ENCODE data around the gene NELFCD. TPM values are rescaled to one million over a fixed set of nuclear protein-coding genes. Genes with fewer than 3 reads are reported as not detected.
A peak's percentile ranks its signal among the peaks of the same experiment; 100 is the strongest.
"Not testable (repeated sequence)": the region's sequence is repeated elsewhere in the genome, so short reads cannot be mapped to it uniquely, and the experiment has no call there.

Gene NELFCD
- total RNA-seq, 2 donors from 2014 or later = 47.1 to 64.4 TPM

DNA sequence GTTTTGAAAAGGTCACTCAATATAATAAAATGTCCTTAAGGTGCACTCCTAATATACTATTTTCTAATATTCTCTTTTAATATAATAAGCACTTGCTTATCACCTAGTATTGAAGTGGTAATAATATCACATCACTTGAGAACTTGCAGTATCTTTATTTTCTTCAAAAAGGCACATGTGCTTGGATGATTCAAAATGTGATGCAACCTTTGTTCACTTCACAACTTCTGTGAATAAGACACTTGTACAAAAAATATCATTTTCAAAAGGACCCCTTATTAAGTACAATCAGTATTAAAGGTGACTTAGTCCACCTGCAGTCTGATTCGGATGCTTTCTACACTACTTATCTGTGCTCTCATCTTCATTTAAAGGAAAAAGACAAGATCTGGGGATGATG lies 58.2 kb downstream of the NELFCD start:
- Histone ChIP-seq H3K4me3 (no peak overlapping the region), H3K4me1 (peaks cover 22% of the 10 kb centered on the region), H3K9me3 (no peaks in the 10 kb centered on the region), H3K27ac (no peak overlapping the region), H3K27me3 (no peaks in the 10 kb centered on the region), H3K9ac (ENCODE audit: low read depth in 2 of 2, low read length in 2 of 2) (no peak overlapping the region), H3K36me3 (peaks cover 13% of the 10 kb centered on the region)
- intact Hi-C loops (cut with DNase I) = no loop called here
- TF ChIP-seq, protein P1, sequence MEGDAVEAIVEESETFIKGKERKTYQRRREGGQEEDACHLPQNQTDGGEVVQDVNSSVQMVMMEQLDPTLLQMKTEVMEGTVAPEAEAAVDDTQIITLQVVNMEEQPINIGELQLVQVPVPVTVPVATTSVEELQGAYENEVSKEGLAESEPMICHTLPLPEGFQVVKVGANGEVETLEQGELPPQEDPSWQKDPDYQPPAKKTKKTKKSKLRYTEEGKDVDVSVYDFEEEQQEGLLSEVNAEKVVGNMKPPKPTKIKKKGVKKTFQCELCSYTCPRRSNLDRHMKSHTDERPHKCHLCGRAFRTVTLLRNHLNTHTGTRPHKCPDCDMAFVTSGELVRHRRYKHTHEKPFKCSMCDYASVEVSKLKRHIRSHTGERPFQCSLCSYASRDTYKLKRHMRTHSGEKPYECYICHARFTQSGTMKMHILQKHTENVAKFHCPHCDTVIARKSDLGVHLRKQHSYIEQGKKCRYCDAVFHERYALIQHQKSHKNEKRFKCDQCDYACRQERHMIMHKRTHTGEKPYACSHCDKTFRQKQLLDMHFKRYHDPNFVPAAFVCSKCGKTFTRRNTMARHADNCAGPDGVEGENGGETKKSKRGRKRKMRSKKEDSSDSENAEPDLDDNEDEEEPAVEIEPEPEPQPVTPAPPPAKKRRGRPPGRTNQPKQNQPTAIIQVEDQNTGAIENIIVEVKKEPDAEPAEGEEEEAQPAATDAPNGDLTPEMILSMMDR (IDR thresholded peaks at IDR 0.05) = no peak
- no peak for DNase-seq

DNA sequence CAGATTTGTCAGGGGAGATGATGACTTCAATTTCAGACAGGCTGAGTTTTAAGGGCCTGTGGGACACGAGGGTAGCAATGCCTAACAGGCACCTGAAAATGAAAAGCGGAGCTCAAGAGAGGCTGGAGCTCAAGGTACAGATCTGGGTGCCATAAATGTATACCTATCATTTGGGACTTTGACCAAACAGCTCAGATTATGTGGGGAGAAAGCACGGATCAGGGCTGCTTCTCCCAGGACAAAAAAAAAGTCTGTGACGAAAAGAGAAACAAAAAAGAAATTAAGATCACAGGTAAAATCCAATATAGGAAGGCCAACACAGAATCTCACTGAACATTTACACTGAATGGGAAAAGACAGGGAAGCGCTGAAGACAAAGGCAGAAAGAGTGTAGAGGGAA lies 59.6 kb downstream of the NELFCD start:
- Histone ChIP-seq H3K27me3 (no peaks in the 10 kb centered on the region), H3K27ac (peak overlapping the region; percentile 86), H3K4me1 (peaks cover 22% of the 10 kb centered on the region), H3K9ac (ENCODE audit: low read depth in 2 of 2, low read length in 2 of 2) (peak overlapping the region in 1 of 2 donors; percentile 31), H3K9me3 (no peaks in the 10 kb centered on the region), H3K4me3 (peak overlapping the region; percentile 93), H3K36me3 (peaks cover 13% of the 10 kb centered on the region)
- intact Hi-C loops (cut with DNase I) = loop anchor here (5.0 kb wide), 1 partner anchor 153 kb away; no protein-coding TSS in a partner anchor
- TF ChIP-seq, protein P1 (IDR thresholded peaks at IDR 0.05) = no peak
- DNase-seq = peak; percentile 49

DNA sequence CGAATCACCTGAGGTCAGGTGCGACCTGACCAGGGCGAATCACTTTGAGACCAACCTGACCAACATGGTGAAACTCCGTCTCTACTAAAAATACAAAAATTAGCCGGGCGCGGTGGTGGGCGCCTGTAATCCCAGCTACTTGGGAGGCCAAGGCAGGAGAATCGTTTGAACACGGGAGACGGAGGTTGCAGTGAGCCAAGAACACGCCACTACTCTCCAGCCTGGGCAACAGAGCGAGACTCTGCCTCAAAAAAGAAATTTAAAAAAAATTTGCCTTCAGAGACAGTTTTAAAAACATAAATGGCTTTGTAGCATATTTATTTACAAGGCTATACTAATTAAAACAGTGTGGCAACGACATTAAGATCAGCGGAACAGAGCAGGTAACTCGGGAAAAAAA lies 60.4 kb downstream of the NELFCD start:
- H3K9ac ChIP-seq (ENCODE audit: low read depth in 2 of 2, low read length in 2 of 2) = peak overlapping the region; percentile 60 to 98
- not testable (repeated sequence) for H3K27me3 ChIP-seq, DNase-seq, H3K9me3 ChIP-seq
- H3K36me3 ChIP-seq = peaks cover 13% of the 10 kb centered on the region
- peaks cover 22% of the 10 kb centered on the region for H3K4me1 ChIP-seq
- peak overlapping the region; percentile 86 for H3K27ac ChIP-seq
- peak overlapping the region; percentile 93 for H3K4me3 ChIP-seq
- intact Hi-C loops (cut with DNase I) = loop anchor here (5.0 kb wide), 1 partner anchor 154 kb away; no protein-coding TSS in a partner anchor

DNA sequence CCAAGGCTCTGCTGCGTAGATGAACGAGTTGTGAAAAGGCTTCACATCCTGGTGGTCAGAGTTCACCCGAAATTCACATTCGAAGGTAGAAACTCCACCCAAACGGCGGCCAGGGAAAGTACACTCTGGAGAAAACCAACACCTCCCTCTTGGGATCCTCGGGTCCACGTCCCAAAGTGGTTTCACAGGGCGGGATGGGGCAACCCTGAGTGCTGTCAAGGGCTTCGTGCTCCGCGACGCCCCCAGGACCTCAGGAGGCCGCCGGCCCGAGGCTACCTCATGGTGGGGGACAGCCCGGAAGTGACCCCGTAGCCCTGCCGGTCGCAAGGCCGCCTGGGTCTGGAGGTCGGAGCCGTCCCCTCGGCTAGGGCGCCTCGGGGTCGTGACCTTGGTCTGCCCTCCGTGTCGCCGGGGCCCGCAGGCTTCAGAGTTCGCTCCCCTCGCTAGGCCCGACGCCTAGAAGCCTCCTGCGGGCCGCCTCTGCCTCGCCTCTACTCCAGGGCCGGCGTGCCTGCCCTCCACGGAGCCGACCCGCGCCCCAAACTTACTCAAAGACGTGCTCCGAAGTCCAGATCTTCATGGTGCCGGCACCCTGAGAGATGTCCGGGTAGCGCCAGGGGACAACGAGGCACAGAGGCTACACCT lies 61.2 kb downstream of the NELFCD start, which contains the start of gene PRELID3B:
PRELID3B (minus strand) TSS at position 636 of the 645 bp plus-strand sequence; CDS start at position 580, 56 bp downstream.
- no peaks in the 10 kb centered on the region for H3K9me3 ChIP-seq
- H3K4me1 ChIP-seq = peaks cover 22% of the 10 kb centered on the region
- H3K36me3 ChIP-seq = peaks cover 8% of the 10 kb centered on the region
- H3K27ac ChIP-seq = peak within 1 kb of the TSS; percentile 86
- TF ChIP-seq, protein P1 (IDR thresholded peaks at IDR 0.05) = no peak
- H3K27me3 ChIP-seq = no peaks in the 10 kb centered on the region
- peak within 1 kb of the TSS; percentile 70 to 98 for H3K9ac ChIP-seq (ENCODE audit: low read depth in 2 of 2, low read length in 2 of 2)
- peak within 1 kb of the TSS; percentile 93 for H3K4me3 ChIP-seq
- intact Hi-C loops (cut with DNase I) = loop anchor here (5.0 kb wide), 1 partner anchor 155 kb away; no protein-coding TSS in a partner anchor
- DNase-seq = peak; percentile 73

GRCh38 chr20:59042796-59043631 lies 62.0 kb downstream of the NELFCD start:
- peak overlapping the region; percentile 70 to 98 for H3K9ac ChIP-seq (ENCODE audit: low read depth in 2 of 2, low read length in 2 of 2)
- peaks cover 25% of the 10 kb centered on the region for H3K4me1 ChIP-seq

More at GRCh38 chr20:59042796-59043631, 62.0 kb downstream of the NELFCD start:
- intact Hi-C loops (cut with DNase I) = loop anchor here (5.0 kb wide), 1 partner anchor 156 kb away; no protein-coding TSS in a partner anchor
- H3K27ac ChIP-seq = peak overlapping the region; percentile 86
- TF ChIP-seq, protein P1 (IDR thresholded peaks at IDR 0.05) = no peak
- peak overlapping the region; percentile 93 for H3K4me3 ChIP-seq
- peak; percentile 94 for DNase-seq
- no peaks in the 10 kb centered on the region for H3K9me3 ChIP-seq
- H3K27me3 ChIP-seq = no peaks in the 10 kb centered on the region
- peaks cover under 1% of the 10 kb centered on the region for H3K36me3 ChIP-seq

Measured in colonic mucosa (tissue), 4 donors.